Activated naive CD4-positive, alpha-beta T cell treated with anti-CD3 and anti-CD28 coated beads, Interleukin-2, amount 10 ng/mL, durations not matched to agents 7 days and 5 days (primary cell): Measurements from ENCODE around the gene INPP5D.

Experiments used
- CTCF ChIA-PET: fragments of 350-600 bp; sonication (Branson Sonifier 250); formaldehyde crosslinking; loops from one replicate; lab custom pipeline; 2021; ENCODE audit warnings: antibody characterized with exemption; lab: Charles Lee
- DNase-seq: peaks from one replicate; pipeline ENCODE4 v3.0.0-alpha.2; 2020
- H3K27ac Mint-ChIP-seq: one replicate; pipeline ENCODE4 v1.8.0; 2021; ENCODE audit warnings: mild to moderate bottlenecking, moderate library complexity, mixed read lengths
- H3K27me3 Mint-ChIP-seq: one replicate; pipeline ENCODE4 v1.8.0; 2021; ENCODE audit warnings: mild to moderate bottlenecking, mixed read lengths
- H3K36me3 Mint-ChIP-seq: one replicate; pipeline ENCODE4 v1.8.0; 2021; ENCODE audit warnings: mixed read lengths
- H3K4me1 Mint-ChIP-seq: one replicate; pipeline ENCODE4 v1.8.0; 2021; ENCODE audit warnings: mixed read lengths
- H3K4me3 Mint-ChIP-seq: one replicate; pipeline ENCODE4 v1.8.0; 2021; ENCODE audit warnings: mild to moderate bottlenecking, moderate library complexity, mixed read lengths
- H3K9me3 Mint-ChIP-seq: one replicate; pipeline ENCODE4 v1.8.0; 2021; ENCODE audit warnings: mixed read lengths

Gene INPP5D

DNA sequence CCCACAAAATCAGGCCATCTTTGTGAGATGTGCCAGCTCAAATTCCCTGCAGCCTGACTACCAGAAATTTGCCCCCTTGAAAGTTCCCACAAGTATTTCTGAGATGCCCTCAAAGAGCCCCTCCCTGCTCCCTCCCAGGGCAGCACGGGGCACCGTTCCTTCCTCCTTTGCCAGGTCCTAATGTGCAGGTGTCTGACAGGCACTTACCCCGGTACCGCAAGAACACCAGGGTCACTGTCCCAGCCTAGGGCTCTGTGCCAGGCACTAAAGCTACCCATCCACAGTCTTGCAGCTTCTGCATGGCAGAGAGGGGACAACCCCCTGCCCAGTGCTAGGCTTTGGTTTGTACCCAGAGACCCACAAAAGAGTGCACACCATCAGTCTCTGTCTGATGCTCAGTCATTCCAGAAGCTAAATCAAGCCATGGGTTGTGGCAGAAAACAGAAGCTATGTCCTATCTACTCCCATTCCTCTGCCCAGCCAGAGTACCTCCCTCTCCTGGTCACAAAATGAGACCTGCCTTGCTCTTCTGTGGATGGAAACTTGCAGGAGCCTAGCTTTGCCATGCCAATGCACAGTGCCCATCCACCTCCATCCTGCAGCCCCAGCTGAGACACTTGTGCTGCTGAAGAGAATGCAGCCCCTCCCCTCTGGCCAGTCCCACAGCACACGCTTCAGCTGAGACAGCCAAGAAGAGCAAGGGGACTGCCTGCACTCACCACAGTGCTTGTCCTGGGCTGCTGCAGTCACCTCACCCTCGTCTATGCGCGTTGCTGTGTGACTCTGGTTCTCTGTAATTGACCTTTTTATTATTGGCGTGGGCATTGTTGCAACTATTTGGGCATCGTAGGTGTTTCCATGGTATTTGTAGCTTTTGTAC lies 48.7 kb downstream of the INPP5D start:
- peaks cover 38% of the 10 kb centered on the region for H3K4me1 Mint-ChIP-seq
- no peak for DNase-seq
- peak overlapping the region; percentile 28 for H3K27ac Mint-ChIP-seq
- H3K27me3 Mint-ChIP-seq, result no peaks in the 10 kb centered on the region
- CTCF ChIA-PET, result interaction anchor here (1.4 kb wide), 1 partner anchor 54 kb away, joined by 3 read pairs; no protein-coding TSS in a partner anchor
- H3K36me3 Mint-ChIP-seq, result peaks cover 21% of the 10 kb centered on the region
- H3K4me3 Mint-ChIP-seq, result no peak overlapping the region
- peaks cover 7% of the 10 kb centered on the region for H3K9me3 Mint-ChIP-seq

DNA sequence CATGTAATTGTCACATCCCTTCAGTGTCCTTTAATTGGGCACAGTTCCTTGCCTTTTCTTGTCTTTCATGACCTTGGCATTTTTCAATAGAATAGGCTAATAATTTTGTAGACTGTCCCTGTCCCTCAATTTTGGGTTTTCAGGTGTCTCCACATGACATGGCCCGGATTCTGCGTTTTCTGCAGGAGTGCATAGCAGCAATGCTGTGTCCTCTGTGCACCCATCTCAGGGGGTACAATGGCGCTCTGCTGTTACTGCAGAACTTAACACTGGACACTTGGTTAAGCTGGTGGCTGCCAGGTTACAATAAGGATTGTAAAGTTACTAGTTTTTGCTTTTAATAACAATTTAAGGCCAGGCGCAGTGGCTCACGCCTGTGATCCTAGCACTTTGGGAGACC lies 51.3 kb downstream of the INPP5D start:
- Mint-ChIP-seq H3K4me3 (no peak overlapping the region), H3K36me3 (peaks cover 13% of the 10 kb centered on the region), H3K27ac (peak overlapping the region; percentile 3), H3K27me3 (no peaks in the 10 kb centered on the region), H3K9me3 (no peaks in the 10 kb centered on the region), H3K4me1 (peaks cover 52% of the 10 kb centered on the region)
- CTCF ChIA-PET, result no interaction called here
- no peak for DNase-seq

DNA sequence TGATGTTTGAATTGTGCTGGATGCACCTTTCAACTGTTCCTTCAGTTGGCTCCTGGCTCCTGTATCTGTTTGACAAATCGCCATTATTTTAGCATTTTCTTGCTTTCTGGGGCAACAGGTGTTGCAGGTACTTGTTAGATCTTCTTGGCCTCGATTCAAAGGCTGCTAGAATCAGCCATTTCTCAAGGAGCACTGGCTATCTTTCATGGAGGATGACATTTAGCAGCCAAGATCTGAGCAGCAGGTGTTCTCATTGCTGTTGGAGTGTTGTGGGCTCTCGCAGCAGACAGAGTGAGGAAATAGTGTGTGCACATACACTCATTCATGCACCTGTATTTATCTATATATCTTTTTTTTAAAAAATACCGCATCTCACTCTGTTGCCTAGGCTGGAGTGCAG lies 52.2 kb downstream of the INPP5D start:
- H3K4me3 Mint-ChIP-seq, result no peak overlapping the region
- no peak for DNase-seq
- no peaks in the 10 kb centered on the region for H3K9me3 Mint-ChIP-seq
- H3K27ac Mint-ChIP-seq, result no peak overlapping the region
- CTCF ChIA-PET, result no interaction called here
- H3K4me1 Mint-ChIP-seq, result peaks cover 55% of the 10 kb centered on the region
- no peaks in the 10 kb centered on the region for H3K27me3 Mint-ChIP-seq
- H3K36me3 Mint-ChIP-seq, result peaks cover 14% of the 10 kb centered on the region

DNA sequence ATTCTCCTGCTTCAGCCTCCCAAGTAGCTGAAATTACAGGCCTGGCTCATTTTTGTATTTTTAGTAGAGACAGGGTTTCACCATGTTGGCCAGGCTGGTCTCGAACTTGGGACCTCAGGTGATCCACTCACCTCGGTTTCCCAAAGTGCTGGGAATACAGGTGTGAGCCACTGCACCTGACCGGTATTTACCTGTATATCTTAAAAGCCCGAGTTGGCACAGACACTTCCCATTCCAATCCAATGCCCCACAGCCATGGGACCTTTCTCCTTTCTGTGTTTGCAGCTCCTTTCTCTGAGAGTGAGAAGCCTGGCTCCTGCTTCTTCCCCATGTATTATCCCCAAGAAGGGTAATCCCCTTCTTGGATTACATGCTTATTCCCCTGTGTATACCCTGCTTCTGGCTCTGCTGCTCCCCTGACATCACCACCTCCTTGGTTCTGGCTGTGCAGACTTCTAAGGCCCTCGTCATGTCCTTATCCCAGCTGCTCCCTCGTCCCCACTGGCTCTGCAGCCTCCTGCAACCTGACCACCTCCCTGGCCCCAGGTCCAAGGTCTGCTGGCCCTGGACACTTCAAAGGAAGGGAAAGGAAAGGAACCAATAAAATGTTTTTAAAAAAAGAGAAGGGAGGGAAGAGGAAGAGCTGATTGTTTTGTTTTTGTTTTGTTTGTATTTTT lies 52.8 kb downstream of the INPP5D start:
- CTCF ChIA-PET, result no interaction called here
- Mint-ChIP-seq H3K36me3 (peaks cover 20% of the 10 kb centered on the region), H3K27me3 (no peaks in the 10 kb centered on the region), H3K9me3 (no peaks in the 10 kb centered on the region), H3K4me3 (no peak overlapping the region), H3K27ac (peak overlapping the region; percentile 1), H3K4me1 (peaks cover 61% of the 10 kb centered on the region)
- DNase-seq, result no peak

DNA sequence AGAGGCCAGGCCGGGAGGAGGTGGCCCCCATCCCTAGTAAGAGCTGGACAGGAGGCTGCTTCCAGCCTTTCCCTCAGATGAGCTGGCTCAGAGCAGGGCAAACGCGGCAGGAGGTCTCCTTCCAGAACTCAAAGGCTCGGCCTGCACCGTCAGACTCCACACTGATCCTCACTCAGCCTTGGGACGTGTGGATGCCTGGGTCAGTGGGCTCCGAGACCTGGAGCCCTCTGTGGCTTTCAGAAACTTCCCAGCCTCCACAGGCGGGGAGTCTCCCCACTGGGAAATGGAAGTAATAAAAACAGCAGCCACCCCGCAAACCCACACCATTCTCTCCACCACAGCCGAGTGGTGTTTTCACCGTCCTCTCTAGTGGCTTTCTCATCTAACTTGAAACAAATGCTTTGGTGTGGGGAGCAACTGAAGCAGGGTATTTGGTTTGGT lies 54.3 kb downstream of the INPP5D start:
- H3K4me1 Mint-ChIP-seq, result peaks cover 64% of the 10 kb centered on the region
- H3K9me3 Mint-ChIP-seq, result no peaks in the 10 kb centered on the region
- peak; percentile 51 for DNase-seq
- no peaks in the 10 kb centered on the region for H3K27me3 Mint-ChIP-seq
- peaks cover 34% of the 10 kb centered on the region for H3K36me3 Mint-ChIP-seq
- peak overlapping the region; percentile 80 for H3K27ac Mint-ChIP-seq
- H3K4me3 Mint-ChIP-seq, result no peak overlapping the region
- CTCF ChIA-PET, result no interaction called here

DNA sequence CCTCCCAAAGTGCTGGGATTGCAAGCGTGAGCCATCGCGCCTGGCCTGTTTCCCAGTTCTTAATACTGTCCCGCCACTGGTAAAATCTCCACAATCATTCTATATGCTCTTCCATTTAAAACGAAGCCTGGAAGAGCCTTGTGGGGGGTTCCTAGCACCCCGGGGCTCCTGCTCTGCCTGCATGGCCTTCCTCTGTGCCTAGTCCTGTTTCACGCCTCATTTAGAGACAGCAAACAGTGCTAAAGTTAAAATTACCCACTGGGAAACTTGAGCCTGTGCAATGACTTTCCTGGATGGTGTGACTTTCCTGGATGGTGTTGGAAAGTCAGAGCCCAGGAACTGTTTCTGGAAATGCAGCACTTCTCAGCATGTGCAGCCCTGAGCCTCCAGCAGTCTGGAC lies 55.0 kb downstream of the INPP5D start:
- CTCF ChIA-PET, result no interaction called here
- peaks cover 68% of the 10 kb centered on the region for H3K4me1 Mint-ChIP-seq
- H3K27me3 Mint-ChIP-seq, result no peaks in the 10 kb centered on the region
- H3K27ac Mint-ChIP-seq, result peak overlapping the region; percentile 65
- H3K9me3 Mint-ChIP-seq, result no peaks in the 10 kb centered on the region
- H3K4me3 Mint-ChIP-seq, result no peak overlapping the region
- DNase-seq, result no peak
- H3K36me3 Mint-ChIP-seq, result peaks cover 37% of the 10 kb centered on the region

DNA sequence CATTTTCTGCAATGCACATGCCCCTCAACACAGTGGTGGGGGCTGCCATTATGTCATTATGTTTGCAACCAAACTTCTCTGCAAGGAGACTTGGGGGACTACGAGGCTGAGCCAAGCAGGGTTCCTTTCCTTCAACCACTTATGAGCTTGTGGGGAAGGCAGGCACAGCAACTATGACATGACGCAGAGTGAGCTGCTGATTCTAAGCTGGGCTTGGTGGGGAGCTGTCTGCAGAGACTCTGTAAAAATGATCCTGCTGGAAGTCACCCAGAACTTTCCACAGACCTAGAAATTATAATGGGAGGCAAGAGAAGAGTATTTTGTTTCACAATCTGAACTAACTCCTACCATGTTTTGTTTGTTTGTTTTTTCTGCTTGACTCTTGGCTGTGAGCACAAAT lies 55.6 kb downstream of the INPP5D start:
- H3K36me3 Mint-ChIP-seq, result peaks cover 40% of the 10 kb centered on the region
- DNase-seq, result no peak
- no peaks in the 10 kb centered on the region for H3K9me3 Mint-ChIP-seq
- H3K4me3 Mint-ChIP-seq, result no peak overlapping the region
- H3K4me1 Mint-ChIP-seq, result peaks cover 68% of the 10 kb centered on the region
- H3K27me3 Mint-ChIP-seq, result no peaks in the 10 kb centered on the region
- H3K27ac Mint-ChIP-seq, result no peak overlapping the region
- CTCF ChIA-PET, result no interaction called here

DNA sequence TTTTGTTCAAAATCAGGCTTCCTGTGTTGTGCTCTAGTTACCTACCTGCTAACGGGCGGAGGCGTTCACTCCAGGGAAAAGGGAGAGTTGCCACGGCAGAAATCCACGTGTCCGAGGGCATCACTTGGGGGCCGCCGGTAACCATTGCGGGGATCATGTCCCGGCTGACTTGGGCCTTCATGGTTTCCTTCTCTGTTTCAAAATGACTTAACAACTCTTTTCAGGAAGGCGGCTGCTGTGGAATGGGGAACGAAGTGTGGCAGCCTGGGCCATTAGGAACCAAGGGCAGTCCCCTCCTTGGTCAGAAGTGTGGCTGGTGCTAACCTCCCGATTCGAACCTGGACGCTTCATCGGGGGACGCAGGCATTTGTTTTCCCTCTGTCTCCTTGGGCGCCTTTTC lies 56.8 kb downstream of the INPP5D start:
- no peak for DNase-seq
- H3K9me3 Mint-ChIP-seq, result no peaks in the 10 kb centered on the region
- no peak overlapping the region for H3K4me3 Mint-ChIP-seq
- H3K4me1 Mint-ChIP-seq, result peaks cover 69% of the 10 kb centered on the region
- no peaks in the 10 kb centered on the region for H3K27me3 Mint-ChIP-seq
- H3K27ac Mint-ChIP-seq, result peak overlapping the region; percentile 42
- H3K36me3 Mint-ChIP-seq, result peaks cover 43% of the 10 kb centered on the region
- CTCF ChIA-PET, result no interaction called here

DNA sequence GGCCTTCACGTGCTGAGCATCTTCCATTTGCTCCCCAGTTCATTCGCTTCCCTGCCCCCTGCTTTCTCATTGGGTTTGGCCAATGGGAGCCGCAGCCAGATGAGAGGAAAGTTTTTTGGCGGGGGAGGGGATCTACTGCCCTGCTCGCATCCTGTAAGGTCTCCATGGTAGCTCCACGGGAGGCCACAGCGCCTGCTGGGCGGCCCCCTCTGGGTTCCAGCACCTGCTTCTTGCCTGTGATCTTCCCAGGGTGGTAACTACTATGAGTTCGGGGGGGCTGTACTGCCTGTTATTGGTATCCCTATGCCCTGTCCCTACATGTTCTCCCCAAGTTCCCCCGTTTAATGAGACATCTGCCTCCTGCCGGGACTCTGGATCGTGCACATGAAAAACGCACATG lies 57.2 kb downstream of the INPP5D start:
- Mint-ChIP-seq H3K27me3 (no peaks in the 10 kb centered on the region), H3K9me3 (no peaks in the 10 kb centered on the region), H3K4me3 (no peak overlapping the region), H3K27ac (peak overlapping the region; percentile 42), H3K36me3 (peaks cover 47% of the 10 kb centered on the region), H3K4me1 (peaks cover 68% of the 10 kb centered on the region)
- DNase-seq, result no peak
- CTCF ChIA-PET, result no interaction called here

DNA sequence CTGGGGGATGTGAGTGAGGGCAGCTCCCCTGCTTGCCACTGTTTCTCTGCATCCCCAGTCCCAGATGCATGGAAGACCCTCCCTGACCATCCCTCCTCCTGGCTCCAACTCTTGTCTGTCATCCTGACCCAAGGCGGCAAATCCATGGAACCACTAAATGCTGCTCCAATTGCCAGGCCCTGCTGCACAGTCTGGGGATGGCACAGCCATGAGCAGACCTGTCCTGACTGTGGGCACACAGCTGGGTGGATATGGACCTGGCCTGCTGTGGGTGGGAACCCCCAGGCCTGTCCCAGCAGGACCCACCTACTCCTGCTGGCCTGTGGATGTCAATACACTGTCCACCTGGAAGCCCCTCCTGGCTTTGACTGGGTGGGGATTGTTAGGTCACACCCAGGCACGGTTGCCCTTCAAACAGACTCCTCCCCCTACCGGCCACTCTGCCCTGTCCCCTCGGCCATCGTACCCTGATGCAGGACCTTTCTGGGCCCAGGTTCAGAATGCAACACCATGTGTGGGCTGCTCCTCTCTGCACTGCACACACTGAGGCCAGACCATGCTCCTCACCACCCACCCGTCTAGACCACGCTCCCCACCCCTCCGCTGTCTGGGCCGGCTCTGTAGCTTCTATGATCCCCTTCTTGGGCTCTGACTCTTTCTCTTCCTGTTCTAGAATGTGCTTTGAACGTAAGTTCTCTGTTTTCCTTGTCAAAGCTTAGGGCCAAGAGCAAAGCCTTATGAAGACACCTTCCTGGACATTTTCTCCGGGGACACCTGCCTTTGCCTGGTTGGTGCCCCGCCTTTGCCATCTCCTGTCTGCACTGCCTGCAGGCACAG lies 57.9 kb downstream of the INPP5D start:
- H3K36me3 Mint-ChIP-seq, result peaks cover 54% of the 10 kb centered on the region
- DNase-seq, result no peak
- no peak overlapping the region for H3K4me3 Mint-ChIP-seq
- peak overlapping the region; percentile 50 for H3K27ac Mint-ChIP-seq
- CTCF ChIA-PET, result no interaction called here
- peaks cover 65% of the 10 kb centered on the region for H3K4me1 Mint-ChIP-seq
- no peaks in the 10 kb centered on the region for H3K9me3 Mint-ChIP-seq
- H3K27me3 Mint-ChIP-seq, result no peaks in the 10 kb centered on the region

DNA sequence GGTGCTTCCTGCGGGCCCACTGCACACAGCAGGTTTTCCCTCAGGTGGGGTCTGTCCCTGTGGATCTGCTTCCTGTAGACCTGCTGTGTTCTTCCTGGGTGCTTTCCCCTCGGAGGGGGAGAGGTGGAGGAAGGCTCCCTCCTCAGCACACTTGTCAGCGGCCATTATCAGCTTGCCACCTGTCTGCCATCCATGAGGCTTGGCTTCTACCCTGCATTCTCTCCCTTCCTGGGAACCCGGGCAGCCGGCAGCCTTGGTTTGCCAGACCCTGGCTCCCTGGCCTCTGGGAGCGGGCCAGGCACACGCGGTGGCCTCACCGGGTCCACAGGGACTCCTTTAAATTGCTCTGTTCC lies 58.5 kb downstream of the INPP5D start:
- H3K4me3 Mint-ChIP-seq, result no peak overlapping the region
- CTCF ChIA-PET, result no interaction called here
- peaks cover 58% of the 10 kb centered on the region for H3K36me3 Mint-ChIP-seq

DNA sequence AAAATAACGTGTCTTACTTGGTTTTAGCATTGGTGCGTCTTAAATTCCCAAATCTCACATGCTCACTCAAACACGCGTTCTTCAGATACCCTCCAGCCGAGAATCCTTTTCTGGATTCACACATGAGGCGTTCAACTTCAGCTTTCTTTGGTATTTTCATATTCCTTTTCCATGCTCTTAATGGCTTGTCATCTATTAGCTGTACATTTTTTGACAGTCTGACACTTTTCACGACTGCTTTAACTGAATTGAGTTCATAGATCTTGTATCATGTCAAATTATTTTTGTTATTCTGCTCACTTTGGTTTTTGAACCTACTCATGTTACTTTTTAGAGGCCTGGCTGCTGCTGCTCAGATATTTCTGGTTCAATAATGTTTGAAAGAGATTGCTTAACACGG lies 59.0 kb downstream of the INPP5D start:
- DNase-seq, result no peak
- CTCF ChIA-PET, result no interaction called here
- Mint-ChIP-seq H3K27me3 (no peaks in the 10 kb centered on the region), H3K9me3 (no peaks in the 10 kb centered on the region), H3K4me1 (peaks cover 56% of the 10 kb centered on the region), H3K36me3 (peaks cover 59% of the 10 kb centered on the region), H3K27ac (no peak overlapping the region), H3K4me3 (no peak overlapping the region)

More for the DNA sequence above, 58.5 kb downstream of the INPP5D start:
- peak overlapping the region; percentile 50 for H3K27ac Mint-ChIP-seq
- no peaks in the 10 kb centered on the region for H3K9me3 Mint-ChIP-seq
- H3K4me1 Mint-ChIP-seq, result peaks cover 59% of the 10 kb centered on the region
- DNase-seq, result no peak
- H3K27me3 Mint-ChIP-seq, result no peaks in the 10 kb centered on the region

DNA sequence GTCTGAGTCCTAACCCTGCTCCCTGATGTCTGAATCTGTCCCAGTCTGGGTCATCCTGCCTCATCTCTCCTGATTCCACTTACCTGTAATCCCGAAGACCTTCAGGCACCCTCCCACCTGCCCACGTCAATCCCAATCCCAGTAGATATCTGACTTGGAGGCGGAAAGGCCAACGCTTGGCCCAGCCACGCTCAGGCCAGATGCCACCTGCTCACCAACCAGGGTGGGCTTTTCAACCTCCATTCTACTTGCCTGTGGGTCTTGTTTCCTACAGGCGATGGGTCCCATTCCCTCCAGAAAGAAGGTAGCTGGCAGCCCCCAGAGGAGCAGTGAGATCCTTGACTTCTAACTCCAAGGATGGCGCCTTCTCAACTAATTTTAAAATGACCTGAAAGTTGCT lies 59.7 kb downstream of the INPP5D start:
- no peak overlapping the region for H3K4me3 Mint-ChIP-seq
- peak; percentile 14 for DNase-seq
- H3K27me3 Mint-ChIP-seq, result no peaks in the 10 kb centered on the region
- no peaks in the 10 kb centered on the region for H3K9me3 Mint-ChIP-seq
- H3K27ac Mint-ChIP-seq, result peak overlapping the region; percentile 24
- H3K36me3 Mint-ChIP-seq, result peaks cover 59% of the 10 kb centered on the region
- peaks cover 49% of the 10 kb centered on the region for H3K4me1 Mint-ChIP-seq
- CTCF ChIA-PET, result no interaction called here

DNA sequence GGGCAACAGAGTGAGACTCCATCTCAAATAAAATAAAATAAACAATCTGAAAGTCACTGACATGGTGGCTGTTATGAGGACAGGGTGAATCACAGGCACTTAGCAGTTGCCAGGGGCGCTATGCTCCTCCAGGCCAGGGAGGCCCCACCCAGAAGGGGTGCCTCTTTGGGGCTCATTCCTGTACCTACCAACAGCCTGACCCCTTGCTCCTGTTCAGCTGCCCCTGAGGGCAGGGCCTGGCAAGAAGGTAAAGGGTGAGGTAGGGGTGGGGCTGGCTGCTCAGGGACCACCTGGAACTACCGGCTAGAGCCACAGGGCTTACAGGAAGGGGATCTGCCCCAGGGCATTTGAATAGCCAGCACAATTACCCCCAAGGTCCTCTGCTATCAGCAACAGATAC lies 60.3 kb downstream of the INPP5D start:
- CTCF ChIA-PET, result no interaction called here

More for the DNA sequence above, 60.3 kb downstream of the INPP5D start:
- peaks cover 43% of the 10 kb centered on the region for H3K4me1 Mint-ChIP-seq
- no peak overlapping the region for H3K4me3 Mint-ChIP-seq
- DNase-seq, result no peak
- H3K9me3 Mint-ChIP-seq, result no peaks in the 10 kb centered on the region
- peaks cover 57% of the 10 kb centered on the region for H3K36me3 Mint-ChIP-seq
- no peak overlapping the region for H3K27ac Mint-ChIP-seq
- no peaks in the 10 kb centered on the region for H3K27me3 Mint-ChIP-seq
